ENCODE data around the gene MRPS5.
"Not testable (repeated sequence)": the region's sequence is repeated elsewhere in the genome, so short reads cannot be mapped to it uniquely, and the experiment has no call there.

The MRPS5 gene

GRCh38 chr2:95046371-95047112 lies 75.1 kb downstream of the MRPS5 start:
- DNase-seq (ENCODE audit: low read depth) = no peak

GRCh38 chr2:95044601-95045000 lies 77.0 kb downstream of the MRPS5 start:
- no peak for DNase-seq (ENCODE audit: low read depth)

- peak; percentile 20 for DNase-seq (ENCODE audit: low read depth)
Observed at GRCh38 chr2:95043300-95044093, 78.1 kb downstream of the MRPS5 start.

- DNase-seq (ENCODE audit: low read depth) = no peak
Observed at GRCh38 chr2:95042472-95043271, 78.9 kb downstream of the MRPS5 start.

- DNase-seq (ENCODE audit: low read depth) = no peak
Observed at GRCh38 chr2:95041824-95042442, 79.7 kb downstream of the MRPS5 start.

GRCh38 chr2:95041060-95041823 lies 80.4 kb downstream of the MRPS5 start:
- no peak for DNase-seq (ENCODE audit: low read depth)

- no peak for DNase-seq (ENCODE audit: low read depth)
Observed at GRCh38 chr2:95040426-95040825, 81.2 kb downstream of the MRPS5 start.

GRCh38 chr2:95039978-95040377 lies 81.6 kb downstream of the MRPS5 start:
- no peak for DNase-seq (ENCODE audit: low read depth)

- DNase-seq (ENCODE audit: low read depth) = no peak
Observed at GRCh38 chr2:95039363-95039762, 82.2 kb downstream of the MRPS5 start.

- no peak for DNase-seq (ENCODE audit: low read depth)
Observed at GRCh38 chr2:95038635-95039298, 82.8 kb downstream of the MRPS5 start.

GRCh38 chr2:95037841-95038585 lies 83.6 kb downstream of the MRPS5 start:
- not testable (repeated sequence) for DNase-seq (ENCODE audit: low read depth)

GRCh38 chr2:95037384-95037839 lies 84.2 kb downstream of the MRPS5 start:
- no peak for DNase-seq (ENCODE audit: low read depth)

- no peak for DNase-seq (ENCODE audit: low read depth)
Observed at GRCh38 chr2:95036596-95037383, 84.8 kb downstream of the MRPS5 start.
